DND-41 (cell line): Measurements from ENCODE around the gene NUP214.

Source experiments
- ATAC-seq: fragments of 200-7000 bp; cut with Tn5 transposase; 3 replicates; pipeline ENCODE4 v1.9.1; 2021; ENCODE audit warnings: low read depth; ENCODE audit not compliant: insufficient read depth
- DNase-seq: peaks from one replicate; pipeline ENCODE4 v3.0.0-alpha.2; 2020
- H2AFZ ChIP-seq: 2 replicates; pipeline ENCODE4 v1.6.0; 2012; ENCODE audit warnings: low read depth, low read length
- H3K27ac ChIP-seq: 2 replicates; pipeline ENCODE4 v1.5.1; 2012; ENCODE audit warnings: low read length, inconsistent platforms
- H3K27me3 ChIP-seq: fragments of 200-600 bp; sonication (generic); 2 replicates; pipeline ENCODE4 v1.6.0; 2012; ENCODE audit warnings: low read length, mild to moderate bottlenecking, inconsistent platforms; ENCODE audit not compliant: insufficient read depth, poor library complexity
- H3K36me3 ChIP-seq: 2 replicates; pipeline ENCODE4 v1.5.1; 2012; ENCODE audit warnings: low read length, inconsistent platforms; ENCODE audit not compliant: insufficient read depth
- H3K4me1 ChIP-seq: 2 replicates; pipeline ENCODE4 v1.5.1; 2012; ENCODE audit warnings: mild to moderate bottlenecking, low read length; ENCODE audit not compliant: insufficient read depth
- H3K4me2 ChIP-seq: 2 replicates; pipeline ENCODE4 v1.6.0; 2012; ENCODE audit warnings: mild to moderate bottlenecking, moderate library complexity, low read length, inconsistent platforms; ENCODE audit not compliant: insufficient read depth
- H3K4me3 ChIP-seq, 2 experiments: fragments of 200-600 bp in 1 of 2; shearing (Covaris generic) in 1 of 2; 2 replicates each; pipeline ENCODE4 v1.5.1; 2012 to 2016; ENCODE audit warnings: inconsistent platforms in 2 of 2, low read length in 2 of 2, mild to moderate bottlenecking in 2 of 2, low read depth in 1 of 2, moderate library complexity in 1 of 2
- H3K79me2 ChIP-seq: 2 replicates; pipeline ENCODE4 v1.6.0; 2012; ENCODE audit warnings: low read length, inconsistent platforms; ENCODE audit not compliant: insufficient read depth
- H3K9ac ChIP-seq: 2 replicates; pipeline ENCODE4 v1.6.0; 2012; ENCODE audit warnings: low read depth, mild to moderate bottlenecking, inconsistent platforms, low read length, moderate library complexity
- H3K9me3 ChIP-seq: 2 replicates; pipeline ENCODE4 v1.5.1; 2012; ENCODE audit warnings: low read length, moderate library complexity, mild to moderate bottlenecking, inconsistent platforms; ENCODE audit not compliant: insufficient read depth, severe bottlenecking
- H4K20me1 ChIP-seq: 2 replicates; pipeline ENCODE4 v1.6.0; 2012; ENCODE audit warnings: low read length; ENCODE audit not compliant: insufficient read depth
- CTCF ChIP-seq: IDR thresholded peaks from 2 replicates; pipeline ENCODE4 v1.5.1; 2012; ENCODE audit warnings: borderline replicate concordance, low read length, moderate library complexity, mild to moderate bottlenecking; ENCODE audit not compliant: poor library complexity, severe bottlenecking; ENCODE audit errors: extremely low read depth
- EZH2 ChIP-seq: IDR thresholded peaks from 3 replicates; pipeline ENCODE4 v1.6.1; 2012; ENCODE audit warnings: borderline replicate concordance, low read depth, mild to moderate bottlenecking, moderate library complexity, low read length, inconsistent platforms; ENCODE audit not compliant: severe bottlenecking

Gene NUP214

DNA sequence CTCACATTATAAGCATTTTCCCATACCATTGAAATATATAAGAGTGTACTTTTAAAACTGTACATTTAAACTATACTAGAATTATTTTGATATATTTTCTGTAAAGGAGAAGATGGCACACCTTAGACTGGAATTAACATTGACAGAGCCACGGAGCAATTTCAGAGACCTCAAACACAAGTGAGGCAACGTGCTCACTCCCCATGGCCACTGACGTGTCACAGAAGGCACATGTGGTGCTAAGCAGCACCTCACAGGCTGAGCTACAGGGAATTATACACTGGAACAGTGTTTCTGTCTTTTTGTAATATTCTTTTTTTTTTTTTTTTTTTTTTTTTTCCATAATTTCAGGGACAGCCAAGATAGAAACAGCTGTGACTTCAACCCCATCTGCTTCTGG is 66.5 kb downstream of the NUP214 start:
- H2AFZ ChIP-seq: no peak overlapping the region
- no peak overlapping the region for H3K9ac ChIP-seq
- H3K4me1 ChIP-seq: no peaks in the 10 kb centered on the region
- ATAC-seq (no peak), DNase-seq (no peak)
- H3K4me2 ChIP-seq: no peak overlapping the region
- no peak overlapping the region for H3K27ac ChIP-seq
- H4K20me1 ChIP-seq: no peaks in the 10 kb centered on the region
- H3K36me3 ChIP-seq: peaks cover 76% of the 10 kb centered on the region
- H3K9me3 ChIP-seq: no peaks in the 10 kb centered on the region
- H3K79me2 ChIP-seq: no peaks in the 10 kb centered on the region
- H3K4me3 ChIP-seq: no peak overlapping the region
- no peaks in the 10 kb centered on the region for H3K27me3 ChIP-seq
- no peak for TF ChIP-seq EZH2
- no peak for TF ChIP-seq CTCF

DNA sequence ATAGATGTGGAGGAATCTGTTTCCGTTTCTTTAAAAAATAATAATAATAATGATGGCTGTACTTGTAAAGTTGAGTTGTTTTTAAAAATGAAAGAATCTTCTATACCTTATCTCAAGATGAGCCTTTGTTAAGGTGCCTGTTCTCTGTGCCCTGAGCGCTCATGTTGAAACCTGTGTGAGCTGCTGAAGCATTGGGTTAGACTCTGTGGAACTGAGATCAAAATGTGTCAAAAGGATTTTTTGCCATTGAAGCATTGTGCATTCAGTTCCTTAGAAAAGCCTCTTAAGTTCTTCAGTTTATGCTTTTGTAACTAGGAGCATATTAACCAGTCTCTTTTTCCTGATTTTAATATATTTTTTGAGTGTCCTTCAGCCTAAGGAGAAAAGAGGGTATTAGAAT is 67.7 kb downstream of the NUP214 start:
- H3K9me3 ChIP-seq: no peaks in the 10 kb centered on the region
- ATAC-seq: no peak
- H3K36me3 ChIP-seq: peaks cover 76% of the 10 kb centered on the region
- no peak overlapping the region for H3K4me2 ChIP-seq
- H3K27me3 ChIP-seq: no peaks in the 10 kb centered on the region
- no peak for TF ChIP-seq CTCF
- no peak overlapping the region for H3K4me3 ChIP-seq
- H2AFZ ChIP-seq: no peak overlapping the region
- H4K20me1 ChIP-seq: no peaks in the 10 kb centered on the region; the same call in 1 of the 2 replicates
- H3K79me2 ChIP-seq: no peaks in the 10 kb centered on the region
- H3K9ac ChIP-seq: no peak overlapping the region
- H3K27ac ChIP-seq: no peak overlapping the region
- DNase-seq: no peak
- H3K4me1 ChIP-seq: no peaks in the 10 kb centered on the region

- H3K4me1 ChIP-seq: no peaks in the 10 kb centered on the region
- no peaks in the 10 kb centered on the region for H3K27me3 ChIP-seq
- H3K4me2 ChIP-seq: no peak overlapping the region
- ATAC-seq (no peak), DNase-seq (no peak)
- H3K9me3 ChIP-seq: no peaks in the 10 kb centered on the region
- H3K4me3 ChIP-seq: no peak overlapping the region
- H3K36me3 ChIP-seq: peaks cover 76% of the 10 kb centered on the region
- H2AFZ ChIP-seq: no peak overlapping the region
- H4K20me1 ChIP-seq: no peaks in the 10 kb centered on the region; the same call in 1 of the 2 replicates
- H3K79me2 ChIP-seq: no peaks in the 10 kb centered on the region
- H3K27ac ChIP-seq: no peak overlapping the region
- no peak overlapping the region for H3K9ac ChIP-seq
- TF ChIP-seq EZH2: no peak
- no peak for TF ChIP-seq CTCF
Measured at GRCh38 chr9:131194762-131195161, 69.4 kb downstream of the NUP214 start.

GRCh38 chr9:131197160-131197911 is 72.0 kb downstream of the NUP214 start:
- no peak for TF ChIP-seq CTCF
- no peak overlapping the region for H3K9ac ChIP-seq
- no peak overlapping the region for H3K27ac ChIP-seq
- no peaks in the 10 kb centered on the region for H3K4me1 ChIP-seq
- peaks cover 73% of the 10 kb centered on the region for H3K36me3 ChIP-seq
- H3K27me3 ChIP-seq: no peaks in the 10 kb centered on the region
- ATAC-seq (no peak), DNase-seq (no peak)
- no peaks in the 10 kb centered on the region; the same call in 1 of the 2 replicates for H4K20me1 ChIP-seq
- no peak overlapping the region for H3K4me3 ChIP-seq
- H2AFZ ChIP-seq: no peak overlapping the region
- no peak overlapping the region for H3K4me2 ChIP-seq
- no peaks in the 10 kb centered on the region for H3K79me2 ChIP-seq
- no peaks in the 10 kb centered on the region for H3K9me3 ChIP-seq
